ENCODE results near the gene IRF2.

IRF2 gene

DNA sequence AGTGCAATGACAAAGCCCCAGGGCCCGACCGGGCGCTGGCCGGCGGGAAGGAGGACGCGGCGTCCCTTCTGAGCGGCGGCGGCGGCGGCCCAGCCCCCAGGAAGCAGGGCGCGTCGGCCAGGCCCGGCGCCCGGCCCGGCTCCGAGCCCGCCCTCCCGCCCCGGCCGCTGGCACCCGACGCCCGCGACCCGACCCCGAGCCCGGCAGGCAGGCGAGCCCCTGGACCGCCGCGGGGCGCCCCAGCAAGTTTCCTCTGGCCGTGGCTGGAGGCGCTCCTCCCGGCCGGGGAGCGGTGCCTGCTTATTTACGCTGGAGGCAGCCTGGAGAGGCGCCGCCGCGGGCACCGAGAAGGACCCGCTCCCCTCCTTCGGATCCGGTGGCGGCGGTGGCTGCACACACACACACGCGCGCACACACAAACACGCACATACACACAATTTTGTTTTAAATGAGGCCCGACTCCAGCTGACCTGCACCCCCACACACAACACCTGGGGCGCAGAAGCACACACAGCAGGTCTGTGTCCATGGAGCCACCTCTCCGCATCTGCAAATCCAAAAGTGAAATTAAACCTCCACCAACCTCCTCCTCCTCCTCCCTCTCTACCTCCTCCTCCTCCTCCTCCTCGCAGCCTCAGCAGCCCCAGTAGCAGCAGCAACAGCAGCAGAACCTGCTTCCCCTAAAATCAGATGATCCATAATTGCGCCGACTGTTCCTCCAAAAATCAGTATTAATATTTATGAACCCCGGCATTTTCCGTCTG lies 669 bp downstream of the IRF2 start:
- DNase-seq, result peak; percentile 82

DNA sequence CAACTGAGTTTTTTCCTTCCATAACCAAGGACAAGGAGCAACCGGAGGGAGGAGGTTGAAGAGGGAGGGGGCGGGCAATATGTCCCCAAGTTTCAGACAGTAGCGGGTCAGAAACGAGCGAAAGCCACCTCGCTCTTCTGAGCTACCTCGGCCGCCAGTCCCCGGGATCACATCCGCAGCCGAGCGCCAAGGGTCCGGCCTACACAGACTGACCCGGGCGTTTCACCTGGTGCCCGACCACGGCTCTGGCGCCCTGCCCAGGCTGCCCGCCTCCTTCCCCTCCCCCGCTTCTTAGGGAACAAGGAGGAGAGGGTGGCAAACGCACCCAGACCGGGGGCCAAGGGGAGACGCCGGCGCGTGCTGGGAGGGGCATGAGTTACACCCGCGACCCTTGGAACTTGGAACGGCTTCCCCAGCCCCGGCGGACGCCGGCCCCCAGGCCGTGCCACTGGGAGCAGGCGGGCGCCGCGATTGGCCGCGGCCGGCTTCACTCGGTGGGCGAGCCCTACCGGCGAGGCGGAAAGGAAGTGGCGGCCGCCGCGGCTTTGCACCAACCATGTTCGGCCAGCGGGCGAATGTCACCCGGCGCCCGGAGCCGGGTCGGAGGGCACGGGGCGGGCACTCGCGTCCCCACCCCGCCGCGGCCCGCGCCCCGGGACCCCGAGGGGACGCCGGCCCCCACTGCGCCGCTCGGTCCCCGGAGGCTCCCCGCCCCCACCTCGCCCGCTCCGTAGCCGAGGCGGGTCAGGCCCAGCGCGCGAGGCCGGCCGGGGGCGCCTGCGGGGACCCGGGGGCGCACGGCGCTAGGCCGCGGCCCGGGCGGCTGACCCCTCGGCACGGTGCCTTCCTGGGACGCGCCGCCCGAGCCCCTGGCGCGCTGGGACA lies 1.5 kb downstream of the IRF2 start:
- peak; percentile 82 for DNase-seq

DNA sequence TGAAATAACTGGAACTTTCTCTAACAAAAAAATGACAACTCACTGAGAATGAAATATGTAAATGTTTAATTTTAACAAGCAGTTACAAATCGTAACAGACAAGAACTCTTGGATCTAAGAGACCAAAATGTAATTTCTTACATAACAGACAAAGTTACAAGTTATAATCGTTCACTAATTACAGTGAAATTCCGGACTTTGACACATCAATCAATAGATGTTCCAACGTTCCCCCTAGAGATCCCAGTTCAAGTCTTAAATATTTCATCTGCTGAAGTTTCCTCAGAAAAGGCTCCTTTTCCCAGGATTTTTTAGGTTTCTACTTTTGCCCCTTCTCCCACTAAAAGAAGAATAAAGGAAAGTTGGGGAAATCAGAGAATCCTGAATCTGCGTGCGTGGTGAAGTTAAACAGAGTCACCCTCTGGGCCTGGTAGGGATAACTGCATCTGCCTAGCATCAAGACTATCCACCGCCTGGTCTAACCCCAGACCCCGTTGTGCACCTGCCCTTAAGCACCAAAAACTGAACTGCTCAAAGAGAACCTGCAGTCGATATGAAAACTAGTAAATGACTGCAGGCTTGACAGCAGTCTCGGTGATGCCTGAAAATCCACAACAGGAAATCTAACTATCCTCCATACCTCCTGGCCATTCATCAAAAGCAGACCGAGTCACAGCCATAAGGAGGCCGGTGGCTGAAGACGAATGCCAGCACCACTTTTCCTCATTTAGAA lies 2.3 kb downstream of the IRF2 start:
- peak; percentile 67 for DNase-seq

DNA sequence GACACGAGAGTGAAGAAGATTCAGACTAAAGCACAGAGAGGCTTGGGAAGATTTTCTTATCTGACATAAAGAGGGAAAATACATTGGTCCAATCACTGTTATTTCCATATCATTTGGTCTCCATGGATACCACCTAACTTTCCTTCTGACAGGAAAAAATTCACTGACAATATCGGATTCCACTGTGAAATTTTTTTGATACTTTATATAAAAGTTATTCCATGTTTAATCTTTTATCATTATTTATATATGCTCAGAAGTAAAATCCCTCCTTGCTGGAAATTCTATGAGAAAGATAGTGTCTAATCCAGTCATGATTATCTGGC lies 3.6 kb downstream of the IRF2 start:
- no peak for DNase-seq

DNA sequence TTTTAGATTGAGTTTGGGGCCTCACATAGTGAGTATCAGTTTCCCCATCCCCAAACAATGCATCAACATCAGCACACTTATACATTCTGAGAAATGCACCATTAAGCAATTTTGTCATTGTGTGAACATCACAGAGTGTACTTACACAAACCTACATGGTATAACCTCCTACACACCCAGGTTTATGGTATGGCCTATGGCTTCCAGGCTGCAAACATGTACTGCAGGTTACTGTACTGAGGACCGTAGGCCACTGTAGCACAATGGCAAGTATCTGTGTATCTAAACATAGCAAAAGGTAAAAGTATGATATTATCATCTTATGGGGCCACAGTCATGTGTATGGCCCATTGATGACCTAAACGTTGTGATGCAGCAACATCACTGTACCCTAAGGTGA lies 7.7 kb downstream of the IRF2 start:
- no peak for DNase-seq

DNA sequence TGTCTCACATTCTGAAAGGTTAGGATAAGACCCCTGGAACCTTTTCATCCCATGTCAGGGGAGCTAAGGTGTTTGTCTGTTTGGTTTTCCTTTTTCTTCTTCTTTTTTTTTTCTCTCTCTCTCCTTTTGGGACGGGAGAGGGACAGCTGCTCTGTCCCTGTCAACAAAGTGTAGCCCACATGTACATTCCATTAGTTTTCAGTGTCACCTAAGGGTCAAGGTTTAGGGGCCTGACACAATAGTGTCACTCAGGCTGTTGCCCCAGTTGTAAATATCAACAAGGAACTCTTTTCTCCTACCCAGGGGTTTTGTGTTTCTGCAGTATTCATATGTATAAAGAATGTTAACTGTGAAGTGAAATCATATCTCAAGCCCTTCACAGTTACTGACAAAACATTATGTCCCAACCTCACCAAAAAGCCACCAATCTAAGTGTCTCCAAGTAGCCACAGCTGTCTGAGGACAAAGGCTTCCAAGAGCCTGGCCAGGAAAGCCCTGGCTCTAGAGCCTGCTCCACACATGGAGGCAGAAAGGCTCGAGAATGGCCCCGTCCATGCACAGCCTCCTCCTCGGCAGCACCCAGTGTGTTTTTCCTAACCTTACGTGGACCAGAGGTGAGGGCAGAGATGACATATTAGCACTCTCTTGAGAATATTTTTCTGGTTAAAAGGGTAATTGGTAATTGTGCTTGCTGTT lies 9.4 kb downstream of the IRF2 start:
- no peak for DNase-seq

DNA sequence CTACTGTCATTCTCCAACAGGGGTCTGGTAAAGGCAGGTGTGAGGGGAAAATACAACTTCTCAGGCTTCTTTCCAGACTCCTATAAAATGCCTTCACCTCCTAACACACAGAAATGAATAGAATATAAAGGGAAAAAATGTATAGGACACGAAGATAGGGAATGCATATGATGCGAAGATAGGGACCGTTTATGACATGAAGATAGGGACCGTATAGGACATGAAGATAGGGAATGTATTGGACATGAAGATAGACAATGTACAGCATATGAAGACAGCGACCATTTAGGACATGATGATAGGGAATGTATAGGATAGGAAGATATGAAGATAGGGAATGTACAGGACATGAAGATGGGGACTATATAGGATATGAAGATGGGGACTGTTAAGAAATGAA lies 10.5 kb downstream of the IRF2 start:
- DNase-seq, result no peak

DNA sequence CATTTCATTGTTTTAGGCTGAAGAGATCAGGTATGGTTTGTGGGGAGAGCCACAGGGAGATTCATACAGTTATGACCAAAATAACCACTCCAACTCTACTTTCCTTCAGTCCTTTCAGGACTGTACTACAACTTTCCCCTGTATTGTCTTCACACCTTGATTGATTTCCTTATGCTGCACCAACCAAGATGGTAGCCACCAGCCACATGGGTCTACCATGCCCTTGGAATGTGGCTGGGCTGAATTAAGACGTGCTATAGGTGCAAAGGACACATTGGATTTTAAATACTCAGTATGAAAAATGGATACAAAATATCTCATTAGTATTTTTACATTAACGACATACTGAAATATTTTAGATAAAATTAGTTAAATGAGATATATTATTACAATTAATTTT lies 11.2 kb downstream of the IRF2 start:
- DNase-seq, result no peak

DNA sequence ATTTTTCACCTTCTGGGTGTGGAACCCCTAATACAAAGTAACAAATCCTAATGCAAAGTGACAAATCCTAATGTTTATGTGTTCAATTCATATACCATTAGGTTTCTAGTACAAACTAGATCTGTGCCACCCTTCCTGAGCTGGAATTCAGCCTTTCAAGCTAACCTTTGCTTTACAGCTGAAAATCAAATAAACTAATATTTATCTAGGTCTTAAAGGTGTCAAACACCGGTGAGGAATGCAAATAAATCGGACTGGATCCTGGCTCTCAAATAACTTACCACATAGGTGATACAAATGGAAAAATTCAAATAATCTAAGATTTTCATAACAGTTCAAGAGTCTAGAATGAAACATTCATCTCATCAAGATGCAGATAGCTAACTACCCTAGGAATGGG lies 11.6 kb downstream of the IRF2 start:
- no peak for DNase-seq

DNA sequence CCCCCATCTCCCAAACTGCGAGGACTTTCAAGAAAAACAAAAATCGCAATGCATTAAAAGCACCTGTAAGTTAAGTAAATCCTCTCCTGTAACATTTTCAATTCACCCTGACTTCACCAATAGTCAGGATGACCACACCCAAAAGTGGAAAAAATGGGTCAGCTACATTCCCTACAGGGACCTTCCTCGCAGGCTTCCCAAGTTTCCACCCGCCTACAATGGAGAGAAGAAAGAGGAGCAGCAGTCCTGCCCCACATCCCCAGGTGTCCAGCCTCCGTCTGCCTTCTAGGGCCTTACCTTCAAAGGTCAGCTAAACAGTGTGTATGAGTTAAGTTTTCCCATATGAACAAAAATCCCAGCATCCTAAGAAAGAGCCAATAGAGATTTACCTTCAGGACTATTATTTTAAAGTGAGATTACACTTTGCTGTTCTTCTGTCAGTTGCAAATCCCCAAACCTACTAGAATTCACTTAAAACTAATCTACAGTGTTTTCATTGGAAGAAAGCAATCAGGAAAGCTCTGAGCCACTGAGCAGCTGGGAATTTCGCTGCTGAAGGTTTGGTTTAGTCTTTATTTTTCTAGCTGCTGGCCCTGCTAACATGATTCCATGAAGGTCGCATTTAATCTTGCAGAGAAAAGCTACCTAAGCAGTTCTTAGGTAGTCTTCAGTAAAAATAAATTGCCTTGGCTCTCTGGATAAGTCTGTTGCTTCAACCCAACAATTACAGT lies 12.5 kb downstream of the IRF2 start:
- no peak for DNase-seq

DNA sequence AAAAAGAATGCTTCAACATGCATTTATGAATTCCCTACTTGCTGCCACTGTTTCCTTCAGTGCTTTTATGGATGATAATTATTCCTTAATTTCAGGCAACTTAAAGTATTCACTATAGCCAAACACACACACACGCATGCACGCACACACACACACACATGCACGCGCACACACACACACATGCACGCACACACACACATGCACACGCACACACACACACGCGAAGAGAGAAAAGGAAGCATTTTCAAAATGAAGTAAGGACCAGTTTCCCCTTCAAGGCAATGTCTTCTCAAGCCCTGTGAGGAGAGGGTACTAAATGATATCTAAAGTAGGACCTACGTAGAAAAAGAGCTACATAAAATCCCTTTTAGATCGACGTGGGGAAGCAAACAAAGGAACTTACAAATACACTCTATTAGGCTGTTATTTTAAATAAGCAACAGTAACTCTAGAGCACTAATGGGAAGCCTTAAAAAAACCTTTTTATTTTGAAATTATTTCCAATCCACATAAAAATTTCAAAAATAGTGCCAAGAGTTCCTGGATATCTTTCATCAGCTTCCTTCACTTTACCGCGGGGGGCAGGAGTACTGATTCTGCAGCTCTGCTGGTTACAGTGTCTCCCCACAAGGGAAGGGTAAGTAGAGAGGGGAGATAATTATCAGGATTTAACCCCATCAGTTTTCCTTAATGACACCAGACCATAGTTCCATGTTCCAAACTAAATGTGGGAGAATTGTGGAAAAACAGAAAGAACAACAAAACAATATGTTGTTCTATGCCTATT lies 13.7 kb downstream of the IRF2 start:
- DNase-seq, result no peak

DNA sequence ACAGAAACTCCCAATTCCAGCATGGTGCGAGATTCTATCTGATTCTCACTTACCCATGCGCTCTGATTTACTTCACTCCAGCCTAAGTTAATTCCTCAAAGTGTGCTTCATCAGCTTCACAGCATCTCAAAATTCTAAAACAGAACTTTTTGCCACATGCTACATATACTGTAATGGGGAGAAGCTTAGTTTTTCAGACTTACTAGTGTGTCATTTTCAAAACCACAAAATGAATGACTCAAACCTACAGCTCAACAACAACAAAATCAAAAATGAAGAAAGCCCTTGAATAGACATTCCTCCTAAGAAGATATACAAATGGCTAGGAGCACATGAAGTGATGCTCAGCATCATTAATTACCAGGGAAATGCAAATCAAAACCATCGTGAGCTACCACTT lies 14.9 kb downstream of the IRF2 start:
- DNase-seq, result no peak

DNA sequence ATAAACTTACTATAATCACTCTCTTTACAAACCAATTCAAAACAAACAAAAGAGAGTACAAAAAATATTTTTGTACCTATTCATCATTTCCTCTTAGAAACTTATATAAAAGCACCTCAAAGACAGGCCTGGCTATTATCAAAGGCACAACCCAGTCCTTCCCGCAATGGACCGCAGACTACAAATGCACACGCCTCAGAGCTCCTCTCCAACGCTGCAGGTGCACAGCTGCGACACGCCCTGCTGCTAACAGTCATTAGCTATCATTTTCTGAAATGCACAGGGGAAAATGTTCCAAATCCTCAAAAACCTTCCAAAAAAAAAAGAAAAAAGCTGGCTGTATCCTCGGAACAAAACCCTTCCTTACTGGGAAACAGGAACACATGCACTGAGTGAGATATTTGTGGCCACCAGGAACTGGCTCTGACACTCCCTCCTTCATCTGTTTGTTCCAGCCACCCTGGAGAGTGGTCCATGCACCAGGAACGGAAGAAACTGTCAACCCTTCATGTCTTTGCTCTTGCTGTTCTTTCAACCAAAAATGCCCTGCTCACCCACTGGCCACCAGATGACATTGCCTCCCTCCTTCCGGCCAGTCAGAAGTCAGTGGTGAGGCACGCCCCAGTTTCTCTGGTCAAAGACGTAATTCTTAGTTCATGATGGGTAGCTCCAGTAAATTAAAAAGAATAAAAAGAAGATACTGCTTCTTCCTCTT lies 16.7 kb downstream of the IRF2 start:
- no peak for DNase-seq

DNA sequence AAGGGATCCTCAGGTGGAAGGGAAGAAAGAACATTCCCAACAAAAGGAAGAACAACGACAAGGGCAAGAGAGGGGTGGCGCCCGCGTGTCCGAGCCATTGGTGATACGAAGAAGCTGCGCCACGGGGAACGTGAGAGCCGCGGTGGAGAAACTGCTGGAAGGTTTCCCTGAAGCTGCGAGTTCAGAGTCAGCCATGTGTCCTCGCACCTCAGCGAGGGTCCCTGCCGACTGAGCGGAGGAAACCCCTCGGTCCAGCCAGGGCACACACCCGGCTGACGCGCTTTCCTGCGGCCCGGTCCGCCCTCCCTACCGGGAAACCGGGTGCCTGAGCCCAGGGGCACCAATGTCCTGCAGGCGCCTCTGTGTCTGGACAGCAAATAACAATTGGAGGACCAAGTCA lies 18.0 kb downstream of the IRF2 start:
- no peak for DNase-seq

DNA sequence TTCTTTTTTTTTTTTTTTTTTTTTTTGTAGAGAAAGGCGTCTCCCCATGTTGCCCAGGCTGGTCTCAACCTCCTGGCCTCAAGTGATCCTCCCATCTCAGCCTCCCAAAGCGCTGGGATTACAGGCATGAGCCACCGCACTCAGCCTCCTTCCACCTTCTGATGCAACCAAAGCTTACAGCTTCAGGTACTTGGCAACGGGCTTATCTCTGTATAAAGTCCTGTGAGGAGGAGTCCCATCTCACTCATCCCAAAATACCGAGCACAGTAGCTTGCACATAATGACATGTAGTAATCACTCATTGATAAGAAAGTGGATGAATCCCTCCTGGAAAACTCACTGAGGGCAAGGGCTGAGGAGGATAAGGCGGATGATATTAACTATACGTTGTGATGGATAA lies 19.1 kb downstream of the IRF2 start:
- DNase-seq, result no peak

DNA sequence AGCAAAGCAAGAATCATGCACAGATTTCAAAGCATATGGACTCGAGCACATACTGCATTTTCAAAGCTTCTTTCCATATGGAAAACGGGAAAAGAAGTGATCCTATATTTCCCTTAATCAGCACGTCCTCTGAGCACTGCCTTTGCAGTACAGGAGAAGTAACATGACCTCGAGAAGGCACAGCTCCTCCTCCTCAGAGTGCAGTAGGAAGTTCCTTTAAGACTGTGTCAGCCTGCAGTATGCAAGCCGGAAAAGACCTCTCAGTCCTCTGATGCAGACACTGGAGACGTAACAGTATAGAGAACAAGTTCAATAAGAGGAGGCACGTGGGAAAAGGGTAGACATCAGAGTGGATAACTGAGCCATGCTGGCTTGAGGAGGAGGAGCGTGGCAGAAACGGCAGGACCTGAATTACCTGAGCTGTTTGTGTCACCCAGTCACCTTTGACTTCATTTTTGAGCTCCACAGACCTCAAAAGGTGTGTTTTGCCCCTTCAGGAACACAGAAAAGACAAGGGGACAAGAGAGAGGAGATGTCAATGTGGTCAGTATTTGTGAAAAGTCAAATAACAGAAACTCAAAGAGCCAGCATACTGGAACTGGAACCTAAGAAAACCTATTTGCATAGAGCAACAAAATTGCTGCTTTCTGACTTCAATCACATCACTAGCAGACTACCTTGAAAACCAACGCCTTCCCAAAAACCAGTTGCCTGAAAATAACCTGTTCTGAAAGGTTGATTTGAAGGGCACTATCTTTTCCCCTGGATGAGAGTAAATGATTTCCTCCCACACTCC lies 20.8 kb downstream of the IRF2 start:
- DNase-seq, result peak; percentile 70

DNA sequence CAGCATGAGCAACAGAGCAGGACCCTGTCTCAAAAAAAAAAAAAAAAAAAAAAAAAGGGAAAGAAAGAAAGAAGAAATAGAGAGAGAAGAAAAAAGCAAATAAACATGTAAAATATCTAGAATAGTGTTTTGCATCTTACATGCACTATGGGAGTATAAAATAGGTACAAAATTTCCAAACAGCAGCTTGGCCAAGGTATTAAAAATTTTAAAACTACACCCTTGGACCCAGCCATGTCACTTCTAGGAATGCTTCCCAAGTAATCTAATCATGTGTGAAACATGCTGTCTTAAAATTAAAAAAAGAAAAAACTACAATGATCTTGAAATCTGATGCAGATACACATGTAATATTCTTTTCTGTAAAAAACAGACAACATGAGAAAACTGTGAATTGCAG lies 21.6 kb downstream of the IRF2 start:
- no peak for DNase-seq

DNA sequence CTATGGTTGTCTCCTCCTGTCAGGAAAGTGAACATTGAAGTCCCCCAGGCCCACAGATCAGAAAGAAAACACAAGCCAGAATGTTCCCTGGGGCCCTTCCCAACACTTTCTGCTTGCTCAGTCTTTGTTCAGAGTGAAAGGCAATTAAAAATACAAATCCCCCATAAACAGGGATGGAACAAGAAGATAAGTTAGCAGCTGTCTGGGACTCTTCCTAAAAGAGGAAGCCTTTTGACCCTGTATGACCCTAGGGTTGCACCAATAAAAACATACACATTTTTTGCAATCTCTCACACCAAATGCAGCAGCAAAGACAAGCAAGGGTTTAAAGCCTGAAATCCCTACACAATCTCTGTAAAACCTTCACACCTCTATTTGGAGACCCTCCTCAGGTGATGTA lies 22.6 kb downstream of the IRF2 start:
- no peak for DNase-seq

DNA sequence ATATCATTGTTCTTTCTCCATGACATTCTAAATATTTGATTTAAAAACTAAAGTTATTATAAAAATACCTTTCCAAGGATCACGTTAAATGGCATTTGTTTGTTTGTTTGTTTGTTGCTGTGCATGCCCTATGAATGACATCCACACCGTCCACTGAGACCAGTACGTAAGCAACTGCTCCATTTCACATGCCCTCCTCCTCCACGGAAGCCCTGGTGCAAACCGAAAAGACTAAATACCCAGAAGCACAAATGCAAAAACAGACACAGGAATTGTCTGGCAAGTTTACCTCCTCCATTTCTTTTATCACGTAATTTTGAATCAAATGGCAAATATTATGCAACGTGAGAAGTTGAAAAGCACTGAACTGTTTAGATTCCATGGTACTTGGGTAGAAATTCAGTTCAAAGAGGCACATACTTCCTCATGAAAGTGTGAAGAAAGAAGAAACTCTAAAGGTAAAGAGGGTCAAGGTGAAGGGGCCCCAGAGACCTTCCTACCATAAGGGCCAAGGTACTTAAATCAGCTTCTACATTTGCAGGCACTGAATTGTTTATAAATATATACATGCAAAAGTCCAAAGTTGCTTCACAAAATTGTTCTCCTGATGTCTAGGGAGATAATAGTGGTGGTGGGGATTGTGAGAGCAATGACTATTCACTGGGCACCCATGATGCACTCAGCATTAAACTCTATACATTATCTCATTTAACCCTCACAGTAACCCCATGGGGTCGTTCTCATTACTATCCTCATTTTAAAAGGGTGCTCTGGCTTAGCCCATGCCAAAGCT lies 23.4 kb downstream of the IRF2 start:
- DNase-seq, result no peak
